SK-N-MC (cell line): ENCODE results near the gene MAPK8IP3.

Experiments used
- EZH2 ChIP-seq: fragments of 200-600 bp; sonication (generic); IDR thresholded peaks from one replicate; pipeline ENCODE4 v1.6.1; 2017; ENCODE audit warnings: antibody characterized with exemption
- POLR2AphosphoS5 ChIP-seq: IDR thresholded peaks from 2 replicates; pipeline ENCODE4 v1.6.1; 2012; ENCODE audit warnings: mild to moderate bottlenecking, low read depth, low read length, borderline replicate concordance

DNA sequence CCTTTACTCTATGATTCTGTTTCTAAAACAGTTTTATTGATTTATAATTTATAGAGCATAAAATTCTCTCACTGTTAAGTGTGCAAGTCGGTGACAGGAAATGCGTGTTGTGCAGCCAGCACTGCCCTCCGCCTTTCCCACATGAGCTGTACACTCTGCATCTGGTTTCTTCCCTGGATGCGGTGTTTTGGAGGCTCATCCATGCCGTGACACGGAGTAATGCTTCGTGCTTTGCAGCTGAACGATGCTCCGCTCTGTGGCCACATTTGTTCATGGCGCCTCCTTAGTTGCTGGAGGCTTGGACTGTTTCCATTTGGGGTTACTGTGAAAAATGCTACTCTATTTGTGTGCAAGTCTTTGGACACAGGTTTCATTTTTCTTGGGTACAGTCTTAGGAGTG, 94.7 kb downstream of the MAPK8IP3 start:
- TF ChIP-seq POLR2AphosphoS5 (no peak), EZH2 (no peak)
